Natural killer cell (primary cell): ENCODE data around the gene TMEM30B. TPM values are rescaled to one million over a fixed set of nuclear protein-coding genes. Genes with fewer than 3 reads are reported as not detected.
"Not testable (repeated sequence)": the region's sequence is repeated elsewhere in the genome, so short reads cannot be mapped to it uniquely, and the experiment has no call there.

Experiments
- ATAC-seq, 3 donors: fragments of 150-1000 bp in 2 of 3; fragments of 200-7000 bp in 1 of 3; cut with Tn5 transposase; 1 replicate in 1 of 3; 2 replicates in 2 of 3; pipeline ENCODE4 v1.10.0; 2021; ENCODE audit warnings: mild to moderate bottlenecking in 2 of 3, moderate library complexity in 2 of 3
- DNase-seq, 2 donors: peaks; one replicate each; pipeline versions ENCODE4 v3.0.0 to v3.0.0-alpha.2; 2013 to 2021; ENCODE audit warnings: mixed read lengths in 1 of 2
- H3K27ac ChIP-seq: one replicate; pipeline ENCODE4 v1.5.1; 2013; ENCODE audit warnings: mild to moderate bottlenecking, low read length
- H3K27me3 ChIP-seq: one replicate; pipeline ENCODE4 v1.6.1; 2013; ENCODE audit warnings: low read length; ENCODE audit not compliant: control insufficient read depth, insufficient read depth
- H3K36me3 ChIP-seq: one replicate; pipeline ENCODE4 v1.6.1; 2013; ENCODE audit warnings: low read length; ENCODE audit not compliant: control insufficient read depth, insufficient read depth
- H3K4me1 ChIP-seq: one replicate; pipeline ENCODE4 v1.6.1; 2013; ENCODE audit warnings: low read length; ENCODE audit not compliant: control insufficient read depth, insufficient read depth
- H3K4me3 ChIP-seq: one replicate; pipeline ENCODE4 v1.5.1; 2013; ENCODE audit warnings: low read length
- H3K9me3 ChIP-seq: one replicate; pipeline ENCODE4 v1.6.1; 2013; ENCODE audit warnings: low read length; ENCODE audit not compliant: control insufficient read depth, insufficient read depth
- H3K27ac Mint-ChIP-seq, 2 donors: one replicate each; pipeline ENCODE4 v1.8.0; 2022; ENCODE audit warnings: mild to moderate bottlenecking in 2 of 2, mixed read lengths in 2 of 2, moderate library complexity in 1 of 2
- H3K27me3 Mint-ChIP-seq, 2 donors: one replicate each; pipeline ENCODE4 v1.8.0; 2022; ENCODE audit warnings: low read depth in 2 of 2, mixed read lengths in 2 of 2
- H3K36me3 Mint-ChIP-seq: one replicate; pipeline ENCODE4 v1.8.0; 2022; ENCODE audit warnings: mixed read lengths
- H3K4me1 Mint-ChIP-seq, 2 donors: one replicate each; pipeline ENCODE4 v1.8.0; 2022; ENCODE audit warnings: mixed read lengths in 2 of 2
- H3K4me3 Mint-ChIP-seq: one replicate; pipeline ENCODE4 v1.8.0; 2022; ENCODE audit warnings: mild to moderate bottlenecking, moderate library complexity, mixed read lengths
- H3K9me3 Mint-ChIP-seq, 2 donors: one replicate each; pipeline ENCODE4 v1.8.0; 2022; ENCODE audit warnings: mixed read lengths in 2 of 2
- WGBS: methylation state at CpG from one replicate; pipeline ENCODE4 v1.1.7; 2013; ENCODE audit warnings: missing lambda C conversion rate; ENCODE audit not compliant: insufficient coverage; 5-methylcytosine and 5-hydroxymethylcytosine counted together
- intact Hi-C: fragments of 100-400 bp; cut with micrococcal nuclease; formaldehyde crosslinking; loops from one replicate; pipeline ENCODE4 v1.14.2; 2022
- total RNA-seq, 4 donors: library from RNA; stranded (reverse); fragments of 120-200 nt in 1 of 4; gene quantifications; one replicate each; pipeline versions ENCODE4 v1.2.3 to v1.2.4, GENCODE V29; 2013 to 2022
- TF ChIP-seq, protein P1 (sequence below): fragments of 200-600 bp; IDR thresholded peaks from one replicate; pipeline ENCODE4 v1.8.0; 2022; ENCODE audit warnings: antibody characterized with exemption

TMEM30B gene
- total RNA-seq, 3 donors from 2014 or later (not counting 1 experiment from before 2014, with no cell fraction given): 1.0 to 1.4 (median 1.3) TPM

DNA sequence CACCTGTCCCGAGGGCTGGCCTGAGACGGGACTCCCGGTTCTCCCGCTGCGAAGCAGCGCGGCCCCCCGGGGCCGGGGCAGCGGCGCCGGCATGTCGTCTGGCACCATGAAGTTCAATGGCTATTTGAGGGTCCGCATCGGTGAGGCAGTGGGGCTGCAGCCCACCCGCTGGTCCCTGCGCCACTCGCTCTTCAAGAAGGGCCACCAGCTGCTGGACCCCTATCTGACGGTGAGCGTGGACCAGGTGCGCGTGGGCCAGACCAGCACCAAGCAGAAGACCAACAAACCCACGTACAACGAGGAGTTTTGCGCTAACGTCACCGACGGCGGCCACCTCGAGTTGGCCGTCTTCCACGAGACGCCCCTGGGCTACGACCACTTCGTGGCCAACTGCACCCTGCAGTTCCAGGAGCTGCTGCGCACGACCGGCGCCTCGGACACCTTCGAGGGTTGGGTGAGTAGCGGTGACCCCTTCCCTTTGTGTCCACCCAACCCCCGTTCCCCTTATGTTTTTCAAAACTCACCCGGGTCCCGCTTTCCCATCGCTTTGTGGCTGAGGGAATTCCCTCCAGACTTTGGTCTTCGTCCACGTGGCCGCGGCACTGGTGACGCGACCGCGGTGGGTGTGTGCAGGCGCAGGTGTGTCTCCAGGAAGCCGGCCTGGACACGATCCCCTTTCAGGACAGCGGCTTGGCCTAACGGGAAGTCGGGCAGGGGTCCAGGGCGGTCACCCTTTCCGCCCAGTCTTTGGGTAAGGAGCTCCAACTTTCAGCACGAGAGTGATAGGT, 41.1 kb upstream of the TMEM30B start:
- peaks cover 15% of the 10 kb centered on the region for H3K36me3 Mint-ChIP-seq
- H3K27ac Mint-ChIP-seq: peak overlapping the region in 1 of 2 donors; percentile 99
- ATAC-seq: peak in 2 of 3 donors; percentile 1 to 10
- peaks cover 43 to 47% of the 10 kb centered on the region in 2 donors for H3K4me1 Mint-ChIP-seq
- intact Hi-C loops: loop anchor here (2.0 to 5.0 kb wide), 3 partner anchors 35 to 195 kb away; no protein-coding TSS in a partner anchor
- no peaks in the 10 kb centered on the region for H3K9me3 ChIP-seq
- no peaks in the 10 kb centered on the region for H3K9me3 Mint-ChIP-seq
- no peaks in the 10 kb centered on the region for H3K27me3 Mint-ChIP-seq
- H3K36me3 ChIP-seq: no peaks in the 10 kb centered on the region
- TF ChIP-seq, protein P1, sequence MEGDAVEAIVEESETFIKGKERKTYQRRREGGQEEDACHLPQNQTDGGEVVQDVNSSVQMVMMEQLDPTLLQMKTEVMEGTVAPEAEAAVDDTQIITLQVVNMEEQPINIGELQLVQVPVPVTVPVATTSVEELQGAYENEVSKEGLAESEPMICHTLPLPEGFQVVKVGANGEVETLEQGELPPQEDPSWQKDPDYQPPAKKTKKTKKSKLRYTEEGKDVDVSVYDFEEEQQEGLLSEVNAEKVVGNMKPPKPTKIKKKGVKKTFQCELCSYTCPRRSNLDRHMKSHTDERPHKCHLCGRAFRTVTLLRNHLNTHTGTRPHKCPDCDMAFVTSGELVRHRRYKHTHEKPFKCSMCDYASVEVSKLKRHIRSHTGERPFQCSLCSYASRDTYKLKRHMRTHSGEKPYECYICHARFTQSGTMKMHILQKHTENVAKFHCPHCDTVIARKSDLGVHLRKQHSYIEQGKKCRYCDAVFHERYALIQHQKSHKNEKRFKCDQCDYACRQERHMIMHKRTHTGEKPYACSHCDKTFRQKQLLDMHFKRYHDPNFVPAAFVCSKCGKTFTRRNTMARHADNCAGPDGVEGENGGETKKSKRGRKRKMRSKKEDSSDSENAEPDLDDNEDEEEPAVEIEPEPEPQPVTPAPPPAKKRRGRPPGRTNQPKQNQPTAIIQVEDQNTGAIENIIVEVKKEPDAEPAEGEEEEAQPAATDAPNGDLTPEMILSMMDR: no peak
- no peaks in the 10 kb centered on the region for H3K27me3 ChIP-seq
- H3K27ac ChIP-seq: peak overlapping the region; percentile 83
- H3K4me3 Mint-ChIP-seq: peak overlapping the region; percentile 95
- H3K4me1 ChIP-seq: peaks cover 17% of the 10 kb centered on the region
- DNase-seq: peak in 1 of 2 donors; percentile 68
- peak overlapping the region; percentile 76 for H3K4me3 ChIP-seq
- under 1% methylated on average over 63 of the region's 63 CpGs for WGBS

DNA sequence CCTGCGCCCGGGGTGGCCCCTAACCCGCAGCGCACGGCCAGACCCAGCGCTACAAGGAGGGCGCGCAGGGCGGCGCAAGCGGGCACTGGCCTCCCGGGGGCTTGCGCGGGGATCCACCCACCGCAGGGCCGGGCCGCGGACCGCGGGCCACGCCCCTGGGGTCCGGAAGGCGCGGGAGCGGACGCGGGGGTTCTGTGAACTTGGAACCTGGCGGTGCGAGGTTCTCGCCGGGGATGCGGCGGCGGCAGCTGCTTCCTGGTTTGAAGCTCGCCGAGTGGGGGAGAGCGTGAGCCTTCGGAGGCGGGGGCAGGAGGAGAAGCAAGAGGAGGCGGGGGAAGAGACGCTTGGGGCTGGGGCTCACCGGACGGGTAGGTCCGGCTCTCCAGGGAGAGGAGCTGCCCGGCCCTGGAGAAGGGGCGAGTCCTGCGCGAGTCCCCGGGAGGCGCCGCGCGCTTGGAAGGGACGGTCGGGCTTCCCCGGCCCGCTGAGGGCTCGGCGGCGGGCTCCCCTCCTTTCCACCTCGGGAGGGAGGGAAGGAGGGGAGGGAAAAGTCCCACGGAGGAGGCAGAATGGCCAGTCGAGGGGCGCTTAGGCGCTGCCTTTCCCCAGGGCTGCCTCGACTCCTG, 40.4 kb upstream of the TMEM30B start, which contains the start of gene PRKCH:
PRKCH (plus strand) TSS at position 195 of the 626 bp plus-strand sequence. CDS start 523 bp downstream, outside the sequence.
- Mint-ChIP-seq H3K4me1 (peaks cover 36 to 40% of the 10 kb centered on the region in 2 donors), H3K27ac (peak within 1 kb of the TSS in 1 of 2 donors; percentile 99), H3K36me3 (peaks cover 15% of the 10 kb centered on the region), H3K4me3 (peak within 1 kb of the TSS; percentile 96), H3K27me3 (no peaks in the 10 kb centered on the region), H3K9me3 (no peaks in the 10 kb centered on the region)
- peaks cover 13% of the 10 kb centered on the region for H3K4me1 ChIP-seq
- H3K27me3 ChIP-seq: no peaks in the 10 kb centered on the region
- no peaks in the 10 kb centered on the region for H3K9me3 ChIP-seq
- no peaks in the 10 kb centered on the region for H3K36me3 ChIP-seq
- DNase-seq: peak; percentile 78 to 92
- TF ChIP-seq, protein P1: peak; percentile 9
- intact Hi-C loops: loop anchor here (2.0 to 5.0 kb wide), 3 partner anchors 36 to 196 kb away; no protein-coding TSS in a partner anchor
- peak within 1 kb of the TSS; percentile 76 for H3K4me3 ChIP-seq
- peak; percentile 76 to 85 (median 84) for ATAC-seq
- peak within 1 kb of the TSS; percentile 83 for H3K27ac ChIP-seq
- under 1% methylated on average over 66 of the region's 66 CpGs for WGBS

DNA sequence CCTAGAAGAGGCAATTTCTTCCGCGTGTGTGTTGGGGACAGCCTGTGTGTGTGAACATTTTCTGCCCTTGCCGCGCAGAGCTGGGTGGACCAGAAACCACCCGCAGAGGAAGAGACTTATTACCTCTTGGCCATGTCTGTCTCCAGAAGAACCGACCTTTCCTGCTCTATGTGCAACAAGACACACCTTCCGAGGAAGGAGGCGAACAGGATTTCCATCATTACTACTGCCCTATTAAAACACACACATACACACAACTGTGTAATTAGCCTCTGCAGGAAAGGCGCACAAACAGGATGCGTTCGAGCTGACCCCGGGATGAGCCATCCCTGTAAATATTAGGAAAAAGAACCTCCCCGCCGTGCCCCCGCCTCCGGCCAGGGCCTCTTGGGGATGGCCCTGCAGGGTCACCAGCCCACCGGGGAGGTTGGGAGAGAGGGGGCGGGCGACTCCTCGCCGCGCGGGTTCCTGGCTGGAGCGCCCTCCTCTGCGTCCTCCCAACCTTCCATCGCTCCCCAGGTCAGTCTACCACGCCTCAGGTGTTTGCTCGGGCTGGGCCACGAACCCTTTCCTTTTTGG, 39.8 kb upstream of the TMEM30B start:
- no peaks in the 10 kb centered on the region for H3K27me3 ChIP-seq
- H3K4me3 ChIP-seq: peak overlapping the region; percentile 41
- Mint-ChIP-seq H3K36me3 (peaks cover 15% of the 10 kb centered on the region), H3K27ac (peak overlapping the region in 1 of 2 donors; percentile 99), H3K27me3 (no peaks in the 10 kb centered on the region), H3K9me3 (no peaks in the 10 kb centered on the region), H3K4me1 (peaks cover 30 to 34% of the 10 kb centered on the region in 2 donors), H3K4me3 (peak overlapping the region; percentile 96)
- H3K9me3 ChIP-seq: no peaks in the 10 kb centered on the region
- ATAC-seq (no peak), DNase-seq (peak in 1 of 2 donors; percentile 25)
- 44% methylated on average over 29 of the region's 29 CpGs for WGBS
- H3K4me1 ChIP-seq: peaks cover 13% of the 10 kb centered on the region
- no peaks in the 10 kb centered on the region for H3K36me3 ChIP-seq
- peak overlapping the region; percentile 69 for H3K27ac ChIP-seq
- intact Hi-C loops: loop anchor here (5.0 kb wide), 2 partner anchors 36 to 196 kb away; no protein-coding TSS in a partner anchor
- TF ChIP-seq, protein P1: no peak

DNA sequence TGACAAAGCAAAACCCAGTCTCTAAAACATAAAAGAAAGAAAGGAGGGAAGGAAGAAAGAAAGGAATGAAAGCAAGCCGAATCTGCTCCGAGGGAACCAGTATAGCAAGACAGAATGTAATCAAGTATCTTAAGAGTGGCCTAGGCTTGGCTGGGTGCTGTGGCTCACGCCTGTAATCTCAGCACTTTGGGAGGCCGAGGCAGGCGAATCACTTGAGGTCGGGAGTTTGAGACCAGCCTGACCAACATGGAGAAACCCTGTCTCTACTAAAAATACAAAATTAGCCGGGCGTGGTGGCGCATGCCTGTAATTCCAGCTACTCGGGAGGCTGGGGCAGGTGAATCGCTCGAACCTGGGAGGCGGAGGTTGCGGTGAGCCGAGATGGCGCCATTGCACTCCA, 39.0 kb upstream of the TMEM30B start:
- not testable (repeated sequence) for H3K27me3 Mint-ChIP-seq, H3K9me3 Mint-ChIP-seq, ATAC-seq, H3K27me3 ChIP-seq, H3K4me3 Mint-ChIP-seq, DNase-seq, H3K27ac Mint-ChIP-seq, H3K27ac ChIP-seq, H3K36me3 ChIP-seq, H3K9me3 ChIP-seq, H3K4me3 ChIP-seq
- H3K4me1 ChIP-seq: peaks cover 13% of the 10 kb centered on the region
- intact Hi-C loops: loop anchor here (5.0 kb wide), 2 partner anchors 37 to 197 kb away; no protein-coding TSS in a partner anchor
- Mint-ChIP-seq H3K4me1 (peaks cover 24 to 26% of the 10 kb centered on the region in 2 donors), H3K36me3 (peaks cover 15% of the 10 kb centered on the region)
- 96% methylated on average over 13 of the region's 16 CpGs for WGBS
